Sigmoid colon (tissue), 7 donors: ENCODE measurements around the gene SF1. TPM values are rescaled to one million over a fixed set of nuclear protein-coding genes. Genes with fewer than 3 reads are reported as not detected.

Experiments used
- DNase-seq: peaks from one replicate; pipeline ENCODE4 v3.0.0-alpha.2; 2019
- H3K27ac ChIP-seq, 4 donors: fragments of 200-600 bp; sonication (generic); one replicate each; pipeline ENCODE4 v1.5.1; 2016 to 2019; ENCODE audit warnings: mild to moderate bottlenecking in 1 of 4
- H3K27me3 ChIP-seq, 3 donors: fragments of 200-600 bp; sonication (generic); one replicate each; pipeline ENCODE4 v1.5.1; 2019; ENCODE audit warnings: mild to moderate bottlenecking in 1 of 3
- H3K36me3 ChIP-seq, 4 donors: fragments of 200-600 bp; sonication (generic); one replicate each; pipeline ENCODE4 v1.5.1; 2016 to 2019
- H3K4me1 ChIP-seq, 4 donors: fragments of 200-600 bp; sonication (generic); one replicate each; pipeline ENCODE4 v1.5.1; 2017 to 2019
- H3K4me3 ChIP-seq, 4 donors: fragments of 200-600 bp; sonication (generic); one replicate each; pipeline ENCODE4 v1.5.1; 2017 to 2019; ENCODE audit warnings: mild to moderate bottlenecking in 2 of 4, moderate library complexity in 1 of 4
- H3K9me3 ChIP-seq, 4 donors: fragments of 200-600 bp in 3 of 4; sonication (generic) in 3 of 4; one replicate each; pipeline versions ENCODE4 v1.5.1 to v1.6.1; 2013 to 2019
- EP300 ChIP-seq, 4 donors: sonication (generic); formaldehyde crosslinking; IDR thresholded peaks; one replicate each; pipeline ENCODE4 v1.6.1; 2017; ENCODE audit warnings: antibody characterized with exemption in 4 of 4
- POLR2A ChIP-seq, 2 donors: fragments of 450-650 bp; IDR thresholded peaks; one replicate each; pipeline ENCODE4 v1.6.1; 2016; ENCODE audit warnings: antibody characterized with exemption in 2 of 2, mild to moderate bottlenecking in 2 of 2, moderate library complexity in 2 of 2
- POLR2AphosphoS5 ChIP-seq, 4 donors: sonication (generic); formaldehyde crosslinking; IDR thresholded peaks; one replicate each; pipeline ENCODE4 v1.6.1; 2017; ENCODE audit warnings: antibody characterized with exemption in 4 of 4
- WGBS, 2 donors: extraction: QIAGEN DNeasy Blood & Tissue Kit; methylation state at CpG; one replicate each; pipeline ENCODE4 v1.1.7; 2013; 5-methylcytosine and 5-hydroxymethylcytosine counted together
- intact Hi-C: fragments of 100-400 bp; cut with DNase I; formaldehyde crosslinking; loops from one replicate; pipeline ENCODE4 v1.15.1; 2023
- polyA plus RNA-seq, 3 donors: library from polyadenylated mRNA; stranded (reverse); fragments of 200-250 nt; gene quantifications; one replicate each; pipeline ENCODE4 v1.2.3, GENCODE V29; 2013
- total RNA-seq, 4 donors: library from RNA; depleted of rRNA; stranded (reverse); fragments of >200 nt; gene quantifications; one replicate each; pipeline ENCODE4 v1.1.0, GENCODE V29; 2016
- TF ChIP-seq, protein P1 (sequence below), 4 experiments: fragments of 450-650 bp in 3 of 4; fragments of 200-600 bp in 1 of 4; IDR thresholded peaks; one replicate each; pipeline ENCODE4 v1.5.1; 2016 to 2019; ENCODE audit warnings: antibody characterized with exemption in 4 of 4, mild to moderate bottlenecking in 3 of 4, moderate library complexity in 2 of 4
- donor health status: healthy with polysubstance abuse.
- donor health status: Bipolar disorder and iron deficiency.
- donor health status: healthy.

The SF1 gene
- total and polyA plus RNA-seq, 7 donors: 36.5 to 381 (median 185) TPM

DNA sequence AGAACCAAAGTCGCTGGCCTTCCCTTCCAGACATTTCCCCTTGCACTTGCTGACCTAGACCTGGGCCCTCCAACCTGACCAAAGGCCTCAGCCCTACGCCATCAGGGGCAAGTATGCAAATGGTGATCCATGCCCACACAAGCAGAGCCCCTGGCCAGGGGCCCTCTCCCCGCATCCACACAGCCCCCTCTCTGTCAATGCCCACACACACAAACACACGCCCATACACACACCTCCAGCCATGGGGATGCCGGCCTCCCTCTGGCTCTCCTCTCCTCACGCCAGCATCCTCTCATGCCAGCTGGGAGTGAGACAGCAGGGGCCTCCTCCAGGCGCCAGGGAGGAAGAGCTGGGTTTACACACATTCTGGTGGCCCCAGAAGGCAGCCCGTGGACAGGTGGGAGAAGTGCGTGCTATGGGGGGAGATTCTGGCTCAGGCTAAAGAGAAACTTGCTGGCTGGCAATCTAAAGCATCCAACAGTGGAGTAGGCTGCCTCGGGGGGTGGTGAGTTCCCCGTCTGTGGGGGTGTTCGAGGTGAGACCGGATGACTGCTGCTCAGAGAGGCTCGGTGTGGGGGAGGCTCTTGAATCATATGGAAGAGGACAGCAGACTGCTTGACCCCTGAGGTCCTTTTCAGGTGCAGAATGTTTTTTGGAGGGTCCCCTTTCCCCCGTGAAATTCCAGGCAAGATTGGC lies 60.1 kb downstream of the SF1 start:
- TF ChIP-seq, protein P1, sequence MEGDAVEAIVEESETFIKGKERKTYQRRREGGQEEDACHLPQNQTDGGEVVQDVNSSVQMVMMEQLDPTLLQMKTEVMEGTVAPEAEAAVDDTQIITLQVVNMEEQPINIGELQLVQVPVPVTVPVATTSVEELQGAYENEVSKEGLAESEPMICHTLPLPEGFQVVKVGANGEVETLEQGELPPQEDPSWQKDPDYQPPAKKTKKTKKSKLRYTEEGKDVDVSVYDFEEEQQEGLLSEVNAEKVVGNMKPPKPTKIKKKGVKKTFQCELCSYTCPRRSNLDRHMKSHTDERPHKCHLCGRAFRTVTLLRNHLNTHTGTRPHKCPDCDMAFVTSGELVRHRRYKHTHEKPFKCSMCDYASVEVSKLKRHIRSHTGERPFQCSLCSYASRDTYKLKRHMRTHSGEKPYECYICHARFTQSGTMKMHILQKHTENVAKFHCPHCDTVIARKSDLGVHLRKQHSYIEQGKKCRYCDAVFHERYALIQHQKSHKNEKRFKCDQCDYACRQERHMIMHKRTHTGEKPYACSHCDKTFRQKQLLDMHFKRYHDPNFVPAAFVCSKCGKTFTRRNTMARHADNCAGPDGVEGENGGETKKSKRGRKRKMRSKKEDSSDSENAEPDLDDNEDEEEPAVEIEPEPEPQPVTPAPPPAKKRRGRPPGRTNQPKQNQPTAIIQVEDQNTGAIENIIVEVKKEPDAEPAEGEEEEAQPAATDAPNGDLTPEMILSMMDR (IDR thresholded peaks at IDR 0.05): no peak
- TF ChIP-seq POLR2A (IDR thresholded peaks at IDR 0.05): no peak
- 63 to 79% methylated on average over 15 of the region's 15 CpGs for WGBS, 2 donors
- Histone ChIP-seq H3K27me3 (peaks cover 25 to 96% (median 79%) of the 10 kb centered on the region in 3 donors), H3K9me3 (no peaks in the 10 kb centered on the region), H3K36me3 (no peaks in the 10 kb centered on the region), H3K4me3 (no peak overlapping the region), H3K4me1 (peaks cover 0 to 6% (median 5%) of the 10 kb centered on the region in 4 donors), H3K27ac (no peak overlapping the region)
- intact Hi-C loops: no loop called here
- DNase-seq: peak; percentile 56

DNA sequence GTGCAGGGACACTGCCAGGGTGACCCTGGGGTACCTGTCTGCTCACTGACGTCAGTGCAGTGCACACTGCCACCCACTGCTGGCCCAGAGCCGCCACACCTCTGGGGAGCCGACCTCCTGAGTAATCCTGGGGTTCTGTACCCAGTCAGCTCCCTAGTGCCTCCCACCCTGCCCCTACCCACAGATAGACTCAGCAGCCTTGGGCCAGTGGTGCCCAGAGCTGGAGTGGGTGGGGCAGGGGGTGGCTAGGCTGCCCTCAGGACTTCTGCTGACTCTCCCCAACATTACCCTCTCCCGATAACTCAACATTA lies 61.1 kb downstream of the SF1 start:
- no peak for DNase-seq
- H3K4me3 ChIP-seq: no peak overlapping the region
- peaks cover 35 to 98% (median 81%) of the 10 kb centered on the region in 3 donors for H3K27me3 ChIP-seq
- H3K27ac ChIP-seq: no peak overlapping the region
- intact Hi-C loops: no loop called here
- H3K4me1 ChIP-seq: peaks cover 0 to 16% (median 15%) of the 10 kb centered on the region in 4 donors
- TF ChIP-seq POLR2AphosphoS5 (IDR thresholded peaks at IDR 0.05) (no peak), POLR2A (IDR thresholded peaks at IDR 0.05) (no peak), EP300 (IDR thresholded peaks at IDR 0.05) (no peak)
- TF ChIP-seq, protein P1 (IDR thresholded peaks at IDR 0.05): no peak
- H3K9me3 ChIP-seq: no peaks in the 10 kb centered on the region
- H3K36me3 ChIP-seq: no peaks in the 10 kb centered on the region
- 50 to 70% methylated on average over 4 of the region's 4 CpGs for WGBS, 2 donors

DNA sequence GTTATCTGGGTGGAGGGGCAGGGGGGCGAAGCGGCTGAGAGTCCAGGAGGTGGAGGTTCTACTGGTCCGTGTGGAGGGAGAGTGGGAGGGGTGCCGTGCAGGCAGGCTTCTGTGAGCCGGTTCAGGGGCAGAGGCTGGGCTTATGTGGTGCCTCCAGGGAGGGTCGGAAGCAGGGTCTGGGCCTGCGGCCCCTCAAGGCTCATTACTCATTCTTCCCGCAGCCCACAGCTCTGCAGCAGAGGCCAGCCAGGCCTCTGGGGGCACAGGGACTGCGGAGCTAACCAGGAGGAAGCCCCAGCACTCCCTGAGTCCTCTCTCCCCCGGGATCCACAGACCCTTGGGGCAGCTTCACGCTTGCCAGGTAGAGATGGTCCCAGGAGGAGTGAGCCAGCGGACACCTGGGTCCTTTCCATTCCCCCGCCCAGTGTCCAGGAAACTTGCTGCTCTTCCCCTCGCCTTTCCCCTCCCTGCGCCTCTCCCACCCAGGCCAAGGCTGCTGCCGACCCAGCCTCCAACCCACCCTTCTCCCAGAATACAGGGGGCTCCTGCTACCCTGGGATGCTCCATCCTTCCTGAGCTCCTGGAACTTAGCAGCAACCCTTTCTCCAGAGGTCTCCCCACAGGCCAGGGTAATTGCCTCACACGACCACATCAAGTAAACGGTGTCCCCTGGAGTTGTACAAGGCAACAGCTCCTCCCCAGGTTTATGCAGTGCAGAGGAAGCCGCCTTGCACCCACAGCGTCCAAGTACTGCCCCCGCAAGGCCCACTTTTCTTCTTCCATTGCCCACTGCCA lies 61.7 kb downstream of the SF1 start:
- H3K4me3 ChIP-seq: no peak overlapping the region
- WGBS, 2 donors: 47% methylated on average over 21 of the region's 21 CpGs
- intact Hi-C loops: no loop called here
- no peaks in the 10 kb centered on the region for H3K36me3 ChIP-seq
- peaks cover 41 to 98% (median 81%) of the 10 kb centered on the region in 3 donors for H3K27me3 ChIP-seq
- TF ChIP-seq, protein P1 (IDR thresholded peaks at IDR 0.05): no peak
- no peak for TF ChIP-seq EP300 (IDR thresholded peaks at IDR 0.05)
- TF ChIP-seq POLR2AphosphoS5 (IDR thresholded peaks at IDR 0.05): no peak
- no peak for TF ChIP-seq POLR2A (IDR thresholded peaks at IDR 0.05)
- H3K4me1 ChIP-seq: peaks cover 0 to 17% (median 16%) of the 10 kb centered on the region in 4 donors
- DNase-seq: peak; percentile 52
- H3K27ac ChIP-seq: no peak overlapping the region
- H3K9me3 ChIP-seq: no peaks in the 10 kb centered on the region

DNA sequence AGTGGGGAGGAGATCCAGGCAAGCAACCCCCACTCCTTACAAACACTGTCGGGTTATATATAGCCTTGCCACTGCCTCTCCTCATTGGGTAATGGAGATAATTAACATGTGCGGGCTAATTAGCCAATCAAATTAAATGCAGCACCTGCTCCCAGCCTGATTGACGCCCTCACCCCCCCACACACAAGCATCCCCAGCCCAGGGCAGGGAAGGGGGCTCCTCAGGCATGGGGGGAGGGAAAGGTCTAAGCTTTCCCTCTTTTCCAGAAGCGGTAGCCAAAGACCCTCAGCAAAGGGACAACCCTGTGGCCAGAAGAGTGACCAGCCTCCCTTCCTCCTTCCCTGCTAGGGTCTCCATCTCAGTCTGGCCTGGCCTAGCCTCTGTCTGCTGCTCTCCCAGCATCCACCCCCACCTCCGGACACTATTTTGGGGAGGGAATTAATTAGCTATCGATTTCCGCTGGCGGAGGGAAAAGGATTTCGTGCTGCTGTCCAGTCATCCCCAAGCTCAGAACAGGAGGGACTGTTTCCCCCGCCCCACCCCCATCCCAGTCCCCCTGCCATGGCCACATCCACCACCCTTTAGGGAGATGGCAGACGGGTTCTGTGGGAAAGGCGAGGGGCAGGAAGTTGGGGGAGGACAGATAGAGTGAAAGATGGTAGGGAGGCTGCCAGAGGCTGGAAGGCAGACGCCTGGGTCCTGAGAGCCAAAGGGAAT lies 62.4 kb downstream of the SF1 start:
- DNase-seq: no peak
- Histone ChIP-seq H3K27me3 (peaks cover 48 to 98% (median 81%) of the 10 kb centered on the region in 3 donors), H3K9me3 (no peaks in the 10 kb centered on the region), H3K4me3 (no peak overlapping the region), H3K27ac (no peak overlapping the region), H3K36me3 (no peaks in the 10 kb centered on the region), H3K4me1 (peaks cover 0 to 21% (median 18%) of the 10 kb centered on the region in 4 donors)
- 50 to 54% methylated on average over 13 of the region's 13 CpGs for WGBS, 2 donors
- intact Hi-C loops: no loop called here
- no peak for TF ChIP-seq POLR2AphosphoS5 (IDR thresholded peaks at IDR 0.05)
- no peak for TF ChIP-seq EP300 (IDR thresholded peaks at IDR 0.05)
- no peak for TF ChIP-seq POLR2A (IDR thresholded peaks at IDR 0.05)
- TF ChIP-seq, protein P1 (IDR thresholded peaks at IDR 0.05): no peak
